HG03175 (cell line): Measurements from ENCODE around the gene MARCKS.
"Not testable (repeated sequence)": the region's sequence is repeated elsewhere in the genome, so short reads cannot be mapped to it uniquely, and the experiment has no call there.

Source experiments
- ATAC-seq: cut with Tn5 transposase; IDR thresholded peaks from one replicate; pipeline ENCODE4 v1.9.1; 2021; ENCODE audit warnings: mild to moderate bottlenecking, moderate library complexity; ENCODE audit not compliant: unreplicated experiment

Gene MARCKS

GRCh38 chr6:113882336-113883022 lies 25.3 kb downstream of the MARCKS start:
- no peak for ATAC-seq

GRCh38 chr6:113884011-113884410 lies 26.9 kb downstream of the MARCKS start:
- ATAC-seq: no peak

GRCh38 chr6:113886512-113886911 lies 29.4 kb downstream of the MARCKS start:
- no peak for ATAC-seq

GRCh38 chr6:113888493-113888892 lies 31.3 kb downstream of the MARCKS start:
- no peak for ATAC-seq

GRCh38 chr6:113888956-113889630 lies 31.9 kb downstream of the MARCKS start:
- no peak for ATAC-seq

GRCh38 chr6:113893451-113893850 lies 36.3 kb downstream of the MARCKS start:
- ATAC-seq: no peak

GRCh38 chr6:113893866-113894265 lies 36.7 kb downstream of the MARCKS start:
- ATAC-seq: no peak

- no peak for ATAC-seq
These were observed 37.8 kb downstream of the MARCKS start for GRCh38 chr6:113894712-113895674.

GRCh38 chr6:113901482-113901881 lies 44.3 kb downstream of the MARCKS start:
- ATAC-seq: no peak

GRCh38 chr6:113903666-113904330 lies 46.7 kb downstream of the MARCKS start:
- ATAC-seq: no peak

- no peak for ATAC-seq
These were observed 50.1 kb downstream of the MARCKS start for GRCh38 chr6:113907102-113907815.

- no peak for ATAC-seq
These were observed 51.7 kb downstream of the MARCKS start for GRCh38 chr6:113908801-113909200.

- ATAC-seq: peak; percentile 61
These were observed 52.2 kb downstream of the MARCKS start for GRCh38 chr6:113909224-113909856.

- ATAC-seq: not testable (repeated sequence)
These were observed 53.1 kb downstream of the MARCKS start for GRCh38 chr6:113910285-113910684.
